OCI-LY3 (cell line): Measurements from ENCODE around the gene TTC39A.

Source experiments
- CTCF ChIP-seq: fragments of 200-600, 300-600 bp; sonication (generic); IDR thresholded peaks from 2 replicates; pipeline ENCODE4 v1.5.1; 2014; ENCODE audit warnings: antibody characterized with exemption, low read length, low read depth
- EZH2phosphoT487 ChIP-seq: fragments of 200-600 bp; shearing (Covaris generic); IDR thresholded peaks from 2 replicates; pipeline ENCODE4 v1.6.1; 2018; ENCODE audit warnings: antibody characterized with exemption, mixed run types, low read depth

GRCh38 chr1:51336711-51337110, 6.3 kb upstream of the TTC39A start:
- TF ChIP-seq CTCF (no peak), EZH2phosphoT487 (no peak)
